Smooth muscle cell (in vitro differentiated cells): ENCODE results near the gene SLC2A6. TPM values are rescaled to one million over a fixed set of nuclear protein-coding genes. Genes with fewer than 3 reads are reported as not detected.

Experiments
- DNase-seq: peaks from one replicate; lab custom pipeline; 2025; ENCODE audit not compliant: unreplicated experiment; lab: John Stamatoyannopoulos, UW
- H2AFZ ChIP-seq: fragments of 200-600 bp; sonication (generic); 2 replicates; pipeline ENCODE4 v1.6.0; 2016; ENCODE audit warnings: antibody characterized with exemption, low read depth, mild to moderate bottlenecking
- H3F3A ChIP-seq: fragments of 200-600 bp; sonication (generic); 2 replicates; pipeline ENCODE4 v1.6.0; 2017; ENCODE audit warnings: antibody characterized with exemption, low read depth
- H3K27ac ChIP-seq: fragments of 200-600 bp; sonication (generic); 2 replicates; pipeline ENCODE4 v1.5.1; 2016; ENCODE audit warnings: low read depth, mild to moderate bottlenecking
- H3K27me3 ChIP-seq: fragments of 200-600 bp; sonication (generic); 2 replicates; pipeline ENCODE4 v1.6.1; 2016; ENCODE audit warnings: low read depth, mild to moderate bottlenecking
- H3K36me3 ChIP-seq: fragments of 200-600 bp; sonication (generic); 2 replicates; pipeline ENCODE4 v1.5.1; 2016; ENCODE audit warnings: low read depth
- H3K4me1 ChIP-seq: fragments of 200-600 bp; sonication (generic); 2 replicates; pipeline ENCODE4 v1.5.1; 2016; ENCODE audit warnings: low read depth
- H3K4me2 ChIP-seq: fragments of 200-600 bp; sonication (generic); 2 replicates; pipeline ENCODE4 v1.6.0; 2016; ENCODE audit warnings: mild to moderate bottlenecking
- H3K4me3 ChIP-seq: fragments of 200-600 bp; sonication (generic); 2 replicates; pipeline ENCODE4 v1.5.1; 2016; ENCODE audit warnings: mild to moderate bottlenecking
- H3K79me2 ChIP-seq: fragments of 200-600 bp; sonication (generic); 2 replicates; pipeline ENCODE4 v1.6.0; 2016; ENCODE audit warnings: low read depth, mild to moderate bottlenecking
- H3K9ac ChIP-seq: fragments of 200-600 bp; sonication (generic); 2 replicates; pipeline ENCODE4 v1.6.0; 2016; ENCODE audit warnings: low read depth
- H3K9me3 ChIP-seq: fragments of 200-600 bp; sonication (generic); replicated peaks from 2 replicates; pipeline ENCODE4 v1.5.1; 2016; ENCODE audit warnings: low read depth
- H4K20me1 ChIP-seq: fragments of 200-600 bp; sonication (generic); 2 replicates; pipeline ENCODE4 v1.6.0; 2016; ENCODE audit warnings: low read depth
- CTCF ChIP-seq: fragments of 200-600 bp; sonication (generic); IDR thresholded peaks from 2 replicates; pipeline ENCODE4 v1.5.1; 2017; ENCODE audit warnings: borderline replicate concordance, mild to moderate bottlenecking, antibody characterized with exemption; ENCODE audit not compliant: insufficient read depth, poor library complexity, severe bottlenecking
- WGBS: methylation state at CpG from one replicate; pipeline ENCODE4 v1.1.7; 2016; ENCODE audit warnings: low lambda C conversion rate; 5-methylcytosine and 5-hydroxymethylcytosine counted together
- polyA plus RNA-seq: library from polyadenylated mRNA; unstranded; fragments of >200 nt; fragmentation: Nextera tagmentation; extraction: Ambion mirVana; gene quantifications from 2 replicates; pipeline ENCODE4 v1.2.1, GENCODE V29; 2016
- total RNA-seq: library from RNA; depleted of rRNA; stranded (reverse); fragments of >200 nt; gene quantifications from 2 replicates; pipeline ENCODE4 v1.2.3, GENCODE V29; 2014

The SLC2A6 gene
- total and polyA plus RNA-seq, 2 experiments from 2014 or later, result 13.8 to 21.0 TPM

GRCh38 chr9:133425049-133425632, 53.8 kb downstream of the SLC2A6 start:
- no peak for DNase-seq
- Histone ChIP-seq H3K27me3 (peaks cover 11% of the 10 kb centered on the region), H3K4me3 (no peak overlapping the region), H3K9me3 (no peaks in the 10 kb centered on the region), H3K9ac (no peak overlapping the region), H3K79me2 (no peaks in the 10 kb centered on the region), H2AFZ (no peak overlapping the region), H3K36me3 (no peaks in the 10 kb centered on the region), H3K4me1 (peaks cover 2% of the 10 kb centered on the region), H4K20me1 (no peaks in the 10 kb centered on the region), H3K27ac (no peak overlapping the region), H3F3A (no peaks in the 10 kb centered on the region), H3K4me2 (no peak overlapping the region)
- 92% methylated on average over 22 of the region's 22 CpGs for WGBS
- no peak for TF ChIP-seq CTCF

- no peaks in the 10 kb centered on the region for H3K79me2 ChIP-seq
- H3K4me3 ChIP-seq, result no peak overlapping the region
- no peak overlapping the region for H2AFZ ChIP-seq
- no peak for DNase-seq
- no peaks in the 10 kb centered on the region for H4K20me1 ChIP-seq
- H3K27me3 ChIP-seq, result peaks cover 11% of the 10 kb centered on the region
- no peaks in the 10 kb centered on the region for H3K9me3 ChIP-seq
- H3K36me3 ChIP-seq, result no peaks in the 10 kb centered on the region
- H3K4me2 ChIP-seq, result no peak overlapping the region
- no peaks in the 10 kb centered on the region for H3F3A ChIP-seq
- 94% methylated on average over 12 of the region's 12 CpGs for WGBS
- H3K27ac ChIP-seq, result no peak overlapping the region
- H3K4me1 ChIP-seq, result peaks cover 2% of the 10 kb centered on the region
- H3K9ac ChIP-seq, result no peak overlapping the region
- TF ChIP-seq CTCF, result no peak
Measured at GRCh38 chr9:133424187-133424586, 54.7 kb downstream of the SLC2A6 start.

- Histone ChIP-seq H3K4me3 (no peak overlapping the region), H3K9ac (no peak overlapping the region), H3K36me3 (no peaks in the 10 kb centered on the region), H3K4me2 (no peak overlapping the region), H3K27me3 (peaks cover 10% of the 10 kb centered on the region), H3F3A (peaks cover 4% of the 10 kb centered on the region), H2AFZ (no peak overlapping the region), H3K9me3 (no peaks in the 10 kb centered on the region), H4K20me1 (no peaks in the 10 kb centered on the region), H3K79me2 (no peaks in the 10 kb centered on the region), H3K4me1 (peaks cover 8% of the 10 kb centered on the region), H3K27ac (no peak overlapping the region)
- 42% methylated on average over 3 of the region's 3 CpGs for WGBS
- DNase-seq, result no peak
- TF ChIP-seq CTCF, result no peak
Measured at GRCh38 chr9:133423216-133423615, 55.7 kb downstream of the SLC2A6 start.
